Osteocyte (in vitro differentiated cells): ENCODE results near the gene PRKCG. TPM values are rescaled to one million over a fixed set of nuclear protein-coding genes. Genes with fewer than 3 reads are reported as not detected.

ENCODE experiments used
- DNase-seq: peaks from one replicate; pipeline ENCODE4 v3.0.0; 2021; ENCODE audit warnings: mixed read lengths; ENCODE audit not compliant: unreplicated experiment; ENCODE audit errors: extremely low spot score
- H3K27ac Mint-ChIP-seq: one replicate; pipeline ENCODE4 v1.8.0; 2021; ENCODE audit warnings: mild to moderate bottlenecking, mixed read lengths; ENCODE audit not compliant: unreplicated experiment
- H3K27me3 Mint-ChIP-seq: one replicate; pipeline ENCODE4 v1.8.0; 2021; ENCODE audit warnings: mixed read lengths; ENCODE audit not compliant: unreplicated experiment
- H3K36me3 Mint-ChIP-seq: one replicate; pipeline ENCODE4 v1.8.0; 2021; ENCODE audit warnings: mixed read lengths; ENCODE audit not compliant: unreplicated experiment
- H3K4me1 Mint-ChIP-seq: one replicate; pipeline ENCODE4 v1.8.0; 2021; ENCODE audit warnings: mixed read lengths; ENCODE audit not compliant: unreplicated experiment
- H3K4me3 Mint-ChIP-seq: one replicate; pipeline ENCODE4 v1.8.0; 2021; ENCODE audit warnings: mild to moderate bottlenecking, moderate library complexity, mixed read lengths; ENCODE audit not compliant: unreplicated experiment
- H3K9me3 Mint-ChIP-seq: one replicate; pipeline ENCODE4 v1.8.0; 2021; ENCODE audit warnings: mixed read lengths; ENCODE audit not compliant: unreplicated experiment
- CTCF ChIP-seq: fragments of 200-600 bp; sonication (generic); IDR thresholded peaks from 2 replicates; pipeline ENCODE4 v1.5.0; 2021; ENCODE audit warnings: antibody characterized with exemption, mild to moderate bottlenecking, moderate library complexity
- total RNA-seq: library from RNA; stranded (reverse); gene quantifications from 2 replicates; pipeline ENCODE4 v1.2.1, GENCODE V29; 2021

The PRKCG gene
- total RNA-seq, 1 donor from 2014 or later: 0.30 TPM

GRCh38 chr19:53870485-53870844 is 11.5 kb upstream of the PRKCG start:
- no peak for TF ChIP-seq CTCF
- Mint-ChIP-seq H3K36me3 (peaks cover 32% of the 10 kb centered on the region), H3K27me3 (no peaks in the 10 kb centered on the region), H3K9me3 (no peaks in the 10 kb centered on the region), H3K4me3 (peak overlapping the region; percentile 48), H3K4me1 (peaks cover 34% of the 10 kb centered on the region), H3K27ac (peak overlapping the region; percentile 60)
- no peak for DNase-seq

- Mint-ChIP-seq H3K9me3 (no peaks in the 10 kb centered on the region), H3K4me1 (peaks cover 26% of the 10 kb centered on the region)
- no peak for TF ChIP-seq CTCF
These were observed 10.5 kb upstream of the PRKCG start for GRCh38 chr19:53871454-53871853.

DNA sequence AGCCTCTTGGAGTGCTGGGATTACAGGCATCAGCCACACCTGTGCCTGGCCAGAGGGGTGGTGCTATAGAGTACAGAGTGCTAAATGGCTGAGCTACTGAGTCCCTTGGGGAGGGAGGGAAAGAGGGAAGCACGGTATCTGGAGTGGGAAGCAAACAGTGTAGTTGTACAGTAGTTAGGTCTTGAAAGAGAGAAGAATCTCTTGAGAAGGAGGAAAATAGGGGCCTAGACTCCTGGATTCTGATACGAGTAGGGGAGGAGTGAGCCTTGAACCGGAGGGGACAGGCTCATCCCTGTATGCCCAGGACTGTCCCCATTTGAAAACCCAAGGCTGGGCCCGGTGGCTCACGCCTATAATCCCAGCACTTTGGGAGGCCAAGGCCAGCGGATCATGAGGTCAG is 9.2 kb upstream of the PRKCG start:
- peaks cover 39% of the 10 kb centered on the region for H3K36me3 Mint-ChIP-seq
- no peaks in the 10 kb centered on the region for H3K9me3 Mint-ChIP-seq
- DNase-seq: no peak
- no peak for TF ChIP-seq CTCF
- H3K27ac Mint-ChIP-seq: no peak overlapping the region
- no peaks in the 10 kb centered on the region for H3K27me3 Mint-ChIP-seq
- H3K4me3 Mint-ChIP-seq: no peak overlapping the region
- H3K4me1 Mint-ChIP-seq: peaks cover 17% of the 10 kb centered on the region

More at GRCh38 chr19:53871454-53871853, 10.5 kb upstream of the PRKCG start:
- DNase-seq: no peak
- Mint-ChIP-seq H3K27ac (peak overlapping the region; percentile 62), H3K27me3 (no peaks in the 10 kb centered on the region), H3K36me3 (peaks cover 37% of the 10 kb centered on the region), H3K4me3 (peak overlapping the region; percentile 28)

GRCh38 chr19:53873773-53874605 is 8.0 kb upstream of the PRKCG start:
- H3K9me3 Mint-ChIP-seq: no peaks in the 10 kb centered on the region
- peaks cover 22% of the 10 kb centered on the region for H3K4me1 Mint-ChIP-seq
- no peaks in the 10 kb centered on the region for H3K27me3 Mint-ChIP-seq
- peaks cover 38% of the 10 kb centered on the region for H3K36me3 Mint-ChIP-seq
- H3K27ac Mint-ChIP-seq: peak overlapping the region; percentile 35
- DNase-seq: no peak
- H3K4me3 Mint-ChIP-seq: no peak overlapping the region
- no peak for TF ChIP-seq CTCF

GRCh38 chr19:53874606-53874990 is 7.4 kb upstream of the PRKCG start:
- H3K27ac Mint-ChIP-seq: peak overlapping the region; percentile 71
- peaks cover 22% of the 10 kb centered on the region for H3K4me1 Mint-ChIP-seq
- no peaks in the 10 kb centered on the region for H3K27me3 Mint-ChIP-seq
- no peak for DNase-seq
- H3K36me3 Mint-ChIP-seq: peaks cover 38% of the 10 kb centered on the region
- TF ChIP-seq CTCF: no peak
- no peaks in the 10 kb centered on the region for H3K9me3 Mint-ChIP-seq
- no peak overlapping the region for H3K4me3 Mint-ChIP-seq
